ENCODE data around the gene CCL22. TPM values are rescaled to one million over a fixed set of nuclear protein-coding genes. Genes with fewer than 3 reads are reported as not detected.

Gene CCL22
- total RNA-seq, 4 donors from 2014 or later: not detected

DNA sequence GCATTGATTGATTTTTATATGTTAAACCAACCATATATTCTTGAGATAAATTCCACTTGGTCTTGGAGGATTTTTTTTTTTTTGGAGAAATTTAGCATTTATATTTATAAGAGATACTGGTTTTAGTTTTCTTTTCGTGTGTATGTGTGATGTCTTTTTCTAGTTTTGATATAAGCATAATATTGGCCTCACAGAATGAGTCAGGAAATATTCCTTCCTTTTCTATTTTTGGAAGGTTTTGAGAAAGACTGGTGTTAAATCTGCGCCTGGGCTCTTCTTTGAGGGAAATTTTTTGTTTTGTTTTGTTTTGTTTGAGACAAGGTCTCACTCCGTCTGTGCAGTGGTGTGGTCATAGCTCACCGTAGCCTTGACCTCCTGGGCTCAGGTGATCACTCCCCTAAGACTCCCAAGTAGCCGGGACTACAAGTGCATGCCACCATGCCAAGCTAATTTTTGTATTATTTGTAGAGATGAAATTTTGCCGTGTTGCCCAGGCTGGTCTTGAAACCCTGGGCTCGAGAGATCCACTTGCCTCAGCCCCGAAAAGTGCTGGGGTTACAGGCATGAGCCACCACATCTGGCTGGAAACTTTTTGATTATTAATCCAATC, 28.8 kb upstream of the CCL22 start:
- H3K9me3 ChIP-seq: no peaks in the 10 kb centered on the region
- WGBS, 2 donors: 76 to 83% methylated on average over 8 of the region's 8 CpGs
- no peak overlapping the region for H3K4me3 ChIP-seq (replicated peaks in 1 of 3)
- no peak for TF ChIP-seq CTCF (IDR thresholded peaks at IDR 0.05)
- no peak for TF ChIP-seq POLR2A (IDR thresholded peaks at IDR 0.05)
- H3K4me1 ChIP-seq: no peaks in the 10 kb centered on the region
- H3K27ac ChIP-seq: no peak overlapping the region
- DNase-seq: no peak
- intact Hi-C loops (cut with DNase I): no loop called here
- H3K27me3 ChIP-seq: no peaks in the 10 kb centered on the region
- H3K36me3 ChIP-seq: no peaks in the 10 kb centered on the region

DNA sequence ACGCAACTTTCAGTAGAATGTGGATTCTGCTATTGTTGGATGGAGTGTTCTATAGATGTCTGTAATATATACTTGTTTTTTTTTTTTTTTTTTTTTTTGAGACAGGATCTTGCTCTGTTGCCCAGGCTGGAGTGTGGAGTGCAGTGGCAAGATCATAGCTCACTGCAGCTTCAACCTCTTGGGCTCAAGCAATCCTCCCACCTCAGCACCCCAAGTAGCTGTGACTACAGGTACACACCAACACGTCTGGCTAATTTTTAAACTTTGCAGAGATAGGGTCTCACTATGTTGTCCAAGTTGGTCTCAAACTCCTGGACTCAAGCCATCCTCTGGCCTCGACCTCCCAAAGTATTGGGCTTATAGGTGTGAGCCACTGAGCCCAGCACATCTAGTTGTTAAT, 27.2 kb upstream of the CCL22 start:
- DNase-seq: no peak
- 85% methylated on average over 3 of the region's 3 CpGs for WGBS, 2 donors
- intact Hi-C loops (cut with DNase I): no loop called here
- Histone ChIP-seq H3K9me3 (no peaks in the 10 kb centered on the region), H3K4me1 (no peaks in the 10 kb centered on the region), H3K4me3 (replicated peaks in 1 of 3) (no peak overlapping the region), H3K27me3 (no peaks in the 10 kb centered on the region), H3K27ac (no peak overlapping the region), H3K36me3 (no peaks in the 10 kb centered on the region)
- TF ChIP-seq CTCF (IDR thresholded peaks at IDR 0.05) (no peak), POLR2A (IDR thresholded peaks at IDR 0.05) (no peak)

DNA sequence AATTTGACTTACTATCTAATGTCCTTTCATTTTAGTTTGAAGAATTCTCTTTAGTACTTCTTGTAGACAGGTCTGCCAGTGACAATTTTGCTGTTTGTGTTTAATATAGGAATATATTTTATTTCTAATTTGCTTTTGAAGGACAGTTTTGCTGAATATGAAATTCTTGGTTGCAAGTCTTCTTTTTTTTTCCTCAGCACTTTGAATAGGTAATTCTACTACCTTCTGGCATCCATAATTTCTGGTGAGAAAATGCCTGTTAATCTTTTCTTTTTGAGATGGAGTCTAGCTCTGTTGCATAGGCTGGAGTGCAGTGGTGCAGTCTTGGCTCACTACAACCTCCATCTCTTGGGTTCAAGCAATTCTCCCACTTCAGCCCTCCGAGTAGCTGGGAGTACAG, 25.2 kb upstream of the CCL22 start:
- no peak for DNase-seq
- Histone ChIP-seq H3K36me3 (no peaks in the 10 kb centered on the region), H3K27me3 (no peaks in the 10 kb centered on the region), H3K27ac (no peak overlapping the region), H3K4me3 (replicated peaks in 1 of 3) (no peak overlapping the region), H3K9me3 (no peaks in the 10 kb centered on the region), H3K4me1 (no peaks in the 10 kb centered on the region)
- 100% methylated on average over 1 of the region's 1 CpG for WGBS, 2 donors
- intact Hi-C loops (cut with DNase I): no loop called here
- TF ChIP-seq POLR2A (IDR thresholded peaks at IDR 0.05): no peak
- no peak for TF ChIP-seq CTCF (IDR thresholded peaks at IDR 0.05)

GRCh38 chr16:57335366-57335765, 23.2 kb upstream of the CCL22 start:
- no peaks in the 10 kb centered on the region for H3K9me3 ChIP-seq

More at GRCh38 chr16:57335366-57335765, 23.2 kb upstream of the CCL22 start:
- Histone ChIP-seq H3K36me3 (no peaks in the 10 kb centered on the region), H3K27me3 (no peaks in the 10 kb centered on the region), H3K4me3 (replicated peaks in 1 of 3) (no peak overlapping the region), H3K27ac (no peak overlapping the region), H3K4me1 (peaks cover 0 to 9% of the 10 kb centered on the region in 2 donors)
- WGBS, 2 donors: 69 to 91% methylated on average over 4 of the region's 4 CpGs
- intact Hi-C loops (cut with DNase I): no loop called here
- DNase-seq: no peak
- TF ChIP-seq POLR2A (IDR thresholded peaks at IDR 0.05) (no peak), CTCF (IDR thresholded peaks at IDR 0.05) (no peak)
